Right lobe of liver (tissue), 6 donors: Measurements from ENCODE around the gene POLR2C. TPM values are rescaled to one million over a fixed set of nuclear protein-coding genes. Genes with fewer than 3 reads are reported as not detected.

ENCODE experiments used
- ATAC-seq, 4 donors: fragments of 200-7000 bp; cut with Tn5 transposase; one replicate each; pipeline ENCODE4 v1.9.1; 2020; ENCODE audit warnings: mild to moderate bottlenecking in 4 of 4, moderate library complexity in 4 of 4
- DNase-seq, 3 donors: peaks; one replicate each; pipeline ENCODE4 v3.0.0-alpha.2; 2020
- H3K27ac ChIP-seq, 3 donors: fragments of 200-600 bp; one replicate each; pipeline ENCODE4 v1.8.0; 2022
- H3K27me3 ChIP-seq, 2 donors: fragments of 200-600 bp; one replicate each; pipeline ENCODE4 v1.8.0; 2022
- H3K36me3 ChIP-seq, 4 donors: fragments of 200-600 bp; sonication (generic) in 1 of 4; one replicate each; pipeline versions ENCODE4 v1.5.1 to v1.8.0; 2017 to 2022; ENCODE audit warnings: control low read depth in 1 of 4
- H3K4me1 ChIP-seq, 4 donors: fragments of 200-600 bp; sonication (generic) in 1 of 4; one replicate each; pipeline versions ENCODE4 v1.5.1 to v1.8.0; 2017 to 2022; ENCODE audit warnings: control low read depth in 1 of 4
- H3K4me3 ChIP-seq, 3 donors: fragments of 200-600 bp; one replicate each; pipeline ENCODE4 v1.8.0; 2022
- H3K9me3 ChIP-seq, 4 donors: fragments of 200-600 bp; sonication (generic) in 1 of 4; one replicate each; pipeline versions ENCODE4 v1.5.1 to v1.8.0; 2017 to 2022; ENCODE audit warnings: control low read depth in 1 of 4
- POLR2A ChIP-seq: fragments of 450-650 bp; IDR thresholded peaks from one replicate; pipeline ENCODE4 v1.6.1; 2017; ENCODE audit warnings: antibody characterized with exemption, mild to moderate bottlenecking
- WGBS: methylation state at CpG from one replicate; pipeline ENCODE4 v1.1.6; 2018; ENCODE audit warnings: low coverage, low lambda C conversion rate; ENCODE audit not compliant: insufficient coverage; ENCODE audit errors: missing lambda C conversion rate; 5-methylcytosine and 5-hydroxymethylcytosine counted together
- intact Hi-C, 2 donors: fragments of 100-400 bp; cut with DNase I; formaldehyde crosslinking; loops; one replicate each; pipeline versions ENCODE4 v1.11.2 to v1.14.1; 2022
- total RNA-seq, 6 experiments: library from RNA; depleted of rRNA in 2 of 6; stranded (reverse); fragments of >200 nt in 2 of 6; fragmentation: NEBNext Ultra II Directional in 3 of 6; extraction: Animal tissue kit (Norgen Biotek cat#: 25700) in 3 of 6; gene quantifications; one replicate each; pipeline versions ENCODE4 v1.1.0 to v1.2.4, GENCODE V29; 2016 to 2023
- TF ChIP-seq, protein P1 (sequence below), 4 donors: fragments of 200-600 bp in 3 of 4; fragments of 450-650 bp in 1 of 4; IDR thresholded peaks; one replicate each; pipeline versions ENCODE4 v1.5.1 to v1.8.0; 2016 to 2022; ENCODE audit warnings: antibody characterized with exemption in 4 of 4, mild to moderate bottlenecking in 2 of 4
- donor health status: DM: no; HTN: yes; CAD: no.
- donor health status: DM: no; HTN: no; CAD: no.
- donor health status: DM: no; HTN: no; CAD: no.
- donor health status: DM: no; HTN: yes; CAD: no.
- donor health status: DM: no; HTN: yes; CAD: no.

POLR2C gene
- total RNA-seq, 6 experiments from 2014 or later = 27.7 to 70.2 (median 35.4) TPM

DNA sequence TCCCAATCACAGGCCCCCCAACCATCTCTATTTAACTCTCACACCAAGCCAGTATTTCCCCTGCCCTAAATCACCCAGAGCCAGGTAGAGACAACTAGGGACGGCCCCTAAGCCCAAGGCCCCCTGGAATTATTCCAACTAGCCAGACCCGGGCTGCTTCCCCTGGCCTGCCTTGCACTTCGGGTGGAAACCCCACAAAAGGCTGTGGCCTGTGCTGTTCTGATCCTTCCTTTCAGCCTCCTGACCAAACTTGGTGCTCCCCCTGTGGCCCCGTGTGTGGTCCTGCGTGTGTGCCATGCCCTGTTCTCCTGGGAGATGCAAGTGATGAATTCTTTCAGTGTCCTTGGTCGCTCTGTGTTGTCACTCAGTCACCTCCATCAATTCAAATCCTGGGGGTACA lies 43.0 kb upstream of the POLR2C start:
- WGBS = 69% methylated on average over 2 of the region's 6 CpGs
- no peak for DNase-seq
- intact Hi-C loops = loop anchor here in 1 of 2 donors (5.0 kb wide), 1 partner anchor 117 kb away; no protein-coding TSS in a partner anchor

DNA sequence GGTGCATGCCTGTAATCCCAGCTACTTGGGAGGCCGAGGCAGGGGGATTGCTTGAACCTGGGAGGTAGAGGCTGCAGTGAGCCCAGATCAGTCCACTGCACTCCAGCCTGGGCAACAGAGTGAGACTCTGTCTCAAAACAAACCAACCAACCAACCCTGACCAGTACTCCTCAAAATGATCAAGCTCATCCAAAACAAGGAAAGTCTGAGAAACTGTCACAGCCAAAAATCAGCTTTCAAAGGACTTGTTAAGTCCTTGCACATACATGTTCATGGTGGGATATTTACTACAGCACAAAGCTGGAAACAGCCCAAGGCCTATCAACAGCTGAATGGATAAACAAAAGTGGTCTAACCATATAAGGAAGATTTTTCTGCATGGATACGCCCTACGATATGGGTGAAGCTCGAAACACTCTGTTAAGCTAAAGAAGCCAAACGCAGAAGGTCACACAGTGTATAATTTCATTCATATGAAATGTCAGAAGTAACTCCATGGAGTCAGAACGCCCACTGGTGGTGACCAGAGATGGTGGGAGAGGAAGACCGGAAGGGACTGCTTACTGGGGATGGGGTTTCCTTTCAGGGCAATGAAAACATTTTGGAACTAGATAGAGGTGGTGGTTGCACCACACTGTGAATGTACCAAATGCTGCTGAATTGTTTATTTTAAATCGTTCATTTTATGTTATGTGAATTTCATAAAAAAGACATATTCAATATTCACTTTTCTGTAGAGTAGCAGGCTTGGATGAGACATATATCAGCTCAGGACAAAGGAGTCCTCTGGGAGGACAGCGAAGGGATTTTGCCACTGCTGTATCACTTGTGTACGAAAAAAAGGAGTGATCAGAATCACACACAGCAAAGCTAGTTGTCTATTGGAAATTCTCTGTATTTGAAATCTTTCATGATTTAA lies 40.2 kb upstream of the POLR2C start:
- DNase-seq (no peak), ATAC-seq (peak in 2 of 4 donors; percentile 36 to 43)
- peaks cover 0 to 6% (median 0%) of the 10 kb centered on the region in 4 donors for H3K36me3 ChIP-seq
- TF ChIP-seq, protein P1, sequence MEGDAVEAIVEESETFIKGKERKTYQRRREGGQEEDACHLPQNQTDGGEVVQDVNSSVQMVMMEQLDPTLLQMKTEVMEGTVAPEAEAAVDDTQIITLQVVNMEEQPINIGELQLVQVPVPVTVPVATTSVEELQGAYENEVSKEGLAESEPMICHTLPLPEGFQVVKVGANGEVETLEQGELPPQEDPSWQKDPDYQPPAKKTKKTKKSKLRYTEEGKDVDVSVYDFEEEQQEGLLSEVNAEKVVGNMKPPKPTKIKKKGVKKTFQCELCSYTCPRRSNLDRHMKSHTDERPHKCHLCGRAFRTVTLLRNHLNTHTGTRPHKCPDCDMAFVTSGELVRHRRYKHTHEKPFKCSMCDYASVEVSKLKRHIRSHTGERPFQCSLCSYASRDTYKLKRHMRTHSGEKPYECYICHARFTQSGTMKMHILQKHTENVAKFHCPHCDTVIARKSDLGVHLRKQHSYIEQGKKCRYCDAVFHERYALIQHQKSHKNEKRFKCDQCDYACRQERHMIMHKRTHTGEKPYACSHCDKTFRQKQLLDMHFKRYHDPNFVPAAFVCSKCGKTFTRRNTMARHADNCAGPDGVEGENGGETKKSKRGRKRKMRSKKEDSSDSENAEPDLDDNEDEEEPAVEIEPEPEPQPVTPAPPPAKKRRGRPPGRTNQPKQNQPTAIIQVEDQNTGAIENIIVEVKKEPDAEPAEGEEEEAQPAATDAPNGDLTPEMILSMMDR (IDR thresholded peaks at IDR 0.05) = peak; percentile 46 to 62 (median 58)
- TF ChIP-seq POLR2A = no peak
- intact Hi-C loops = loop anchor here (5.0 to 10.0 kb wide), 2 partner anchors 93 to 95 kb away; no protein-coding TSS in a partner anchor
- no peaks in the 10 kb centered on the region for H3K27me3 ChIP-seq
- no peaks in the 10 kb centered on the region for H3K9me3 ChIP-seq
- H3K4me1 ChIP-seq = peaks cover 0 to 16% (median 6%) of the 10 kb centered on the region in 4 donors
- 43% methylated on average over 9 of the region's 10 CpGs for WGBS
- no peak overlapping the region for H3K27ac ChIP-seq
- H3K4me3 ChIP-seq = no peak overlapping the region

More for the DNA sequence above, 43.0 kb upstream of the POLR2C start:
- H3K36me3 ChIP-seq = no peaks in the 10 kb centered on the region
- peaks cover 0 to 21% (median 8%) of the 10 kb centered on the region in 4 donors for H3K4me1 ChIP-seq
- no peaks in the 10 kb centered on the region for H3K9me3 ChIP-seq
- TF ChIP-seq POLR2A = no peak
- TF ChIP-seq, protein P1 (IDR thresholded peaks at IDR 0.05) = no peak
- H3K4me3 ChIP-seq = no peak overlapping the region
- peak overlapping the region in 1 of 3 donors; percentile 77 for H3K27ac ChIP-seq
- H3K27me3 ChIP-seq = no peaks in the 10 kb centered on the region
- no peak for ATAC-seq

DNA sequence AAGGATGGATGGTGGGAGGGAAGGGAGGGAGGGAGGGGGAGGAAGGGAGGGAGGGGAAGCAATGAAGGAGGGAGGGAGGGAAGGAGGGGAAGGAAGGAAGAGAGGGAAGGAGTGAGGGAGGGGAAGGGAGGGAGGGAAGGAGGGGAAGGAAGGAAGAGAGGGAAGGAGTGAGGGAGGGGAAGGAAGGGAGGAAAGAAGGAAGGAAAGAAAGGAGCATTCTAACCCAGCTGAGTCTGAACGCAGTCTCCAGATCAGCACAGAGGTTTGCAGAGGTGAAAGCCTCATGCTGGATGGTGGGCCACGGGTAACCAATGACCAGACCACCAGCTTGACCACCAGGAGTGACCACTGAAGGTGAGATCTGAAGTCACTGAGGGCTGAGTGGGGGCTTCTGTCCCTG lies 39.3 kb upstream of the POLR2C start:
- H3K27ac ChIP-seq = no peak overlapping the region
- ATAC-seq (no peak), DNase-seq (no peak)
- H3K36me3 ChIP-seq = peaks cover 0 to 6% (median 2%) of the 10 kb centered on the region in 4 donors
- intact Hi-C loops = loop anchor here (5.0 to 10.0 kb wide), 2 partner anchors 92 to 94 kb away; no protein-coding TSS in a partner anchor
- 58% methylated on average over 2 of the region's 2 CpGs for WGBS
- H3K27me3 ChIP-seq = no peaks in the 10 kb centered on the region
- no peaks in the 10 kb centered on the region for H3K9me3 ChIP-seq
- peaks cover 0 to 9% (median 3%) of the 10 kb centered on the region in 4 donors for H3K4me1 ChIP-seq
- no peak for TF ChIP-seq POLR2A
- TF ChIP-seq, protein P1 (IDR thresholded peaks at IDR 0.05) = no peak
- no peak overlapping the region for H3K4me3 ChIP-seq

DNA sequence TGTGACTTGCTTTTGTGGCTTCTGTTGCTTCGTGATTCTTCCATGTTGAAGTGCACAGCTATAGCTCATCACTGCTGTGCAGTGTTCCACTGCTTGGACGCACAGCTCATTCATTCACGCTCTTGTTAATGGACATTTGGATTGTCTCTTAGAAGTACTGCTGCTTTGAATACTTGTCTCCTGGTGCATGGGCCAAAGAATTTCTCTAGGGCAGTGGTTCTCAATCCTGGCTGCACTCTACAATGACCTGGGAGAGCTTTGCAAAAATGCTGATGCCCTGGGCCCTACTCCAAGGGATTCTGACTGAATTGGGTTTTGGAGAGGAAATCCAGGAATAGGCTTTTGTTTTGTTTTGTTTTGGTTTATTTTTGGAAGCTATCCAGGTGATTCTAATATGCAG lies 37.9 kb upstream of the POLR2C start:
- 67% methylated on average over 1 of the region's 3 CpGs for WGBS
- no peak for ATAC-seq
- no peak overlapping the region for H3K4me3 ChIP-seq
- TF ChIP-seq POLR2A = no peak
- H3K36me3 ChIP-seq = peaks cover 0 to 18% (median 10%) of the 10 kb centered on the region in 4 donors
- intact Hi-C loops = loop anchor here (5.0 to 10.0 kb wide), 2 partner anchors 90 to 93 kb away; no protein-coding TSS in a partner anchor
- H3K27ac ChIP-seq = no peak overlapping the region
- DNase-seq = no peak
- no peaks in the 10 kb centered on the region for H3K4me1 ChIP-seq
- no peaks in the 10 kb centered on the region for H3K27me3 ChIP-seq
- no peaks in the 10 kb centered on the region for H3K9me3 ChIP-seq

DNA sequence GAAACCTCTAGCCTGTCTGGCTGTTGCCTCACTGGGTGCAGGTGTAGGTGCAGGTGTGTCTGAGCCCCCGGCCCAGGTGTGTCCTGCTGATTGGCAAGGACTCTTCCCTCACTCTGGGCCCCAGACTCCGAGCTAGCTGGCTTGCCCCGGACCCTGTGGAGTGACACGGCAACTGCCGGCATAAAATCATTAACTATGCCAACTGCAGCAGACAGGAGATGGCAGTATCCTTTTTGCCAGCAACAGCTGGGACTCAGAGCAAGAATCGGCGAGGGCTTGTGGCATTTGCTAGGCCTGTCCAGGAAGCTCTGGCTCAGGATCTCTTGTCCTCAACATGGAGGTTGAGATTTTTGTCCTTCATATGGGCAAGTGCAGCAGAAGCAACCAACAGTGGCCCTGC lies 36.1 kb upstream of the POLR2C start:
- H3K27ac ChIP-seq = no peak overlapping the region
- WGBS = 70% methylated on average over 2 of the region's 7 CpGs
- no peaks in the 10 kb centered on the region for H3K27me3 ChIP-seq
- no peaks in the 10 kb centered on the region for H3K9me3 ChIP-seq
- no peak for TF ChIP-seq POLR2A
- TF ChIP-seq, protein P1 (IDR thresholded peaks at IDR 0.05) = no peak
- intact Hi-C loops = loop anchor here in 1 of 2 donors (10.0 kb wide), 1 partner anchor 88 kb away; no protein-coding TSS in a partner anchor
- H3K36me3 ChIP-seq = peaks cover 3 to 33% (median 23%) of the 10 kb centered on the region in 4 donors
- DNase-seq (no peak), ATAC-seq (peak in 1 of 4 donors; percentile 29)
- H3K4me3 ChIP-seq = no peak overlapping the region
- H3K4me1 ChIP-seq = no peaks in the 10 kb centered on the region
